ENCODE data around the gene NOS3. TPM values are rescaled to one million over a fixed set of nuclear protein-coding genes. Genes with fewer than 3 reads are reported as not detected.

The NOS3 gene
- total RNA-seq, 4 donors from 2014 or later, result 5.2 to 8.1 (median 6.3) TPM

DNA sequence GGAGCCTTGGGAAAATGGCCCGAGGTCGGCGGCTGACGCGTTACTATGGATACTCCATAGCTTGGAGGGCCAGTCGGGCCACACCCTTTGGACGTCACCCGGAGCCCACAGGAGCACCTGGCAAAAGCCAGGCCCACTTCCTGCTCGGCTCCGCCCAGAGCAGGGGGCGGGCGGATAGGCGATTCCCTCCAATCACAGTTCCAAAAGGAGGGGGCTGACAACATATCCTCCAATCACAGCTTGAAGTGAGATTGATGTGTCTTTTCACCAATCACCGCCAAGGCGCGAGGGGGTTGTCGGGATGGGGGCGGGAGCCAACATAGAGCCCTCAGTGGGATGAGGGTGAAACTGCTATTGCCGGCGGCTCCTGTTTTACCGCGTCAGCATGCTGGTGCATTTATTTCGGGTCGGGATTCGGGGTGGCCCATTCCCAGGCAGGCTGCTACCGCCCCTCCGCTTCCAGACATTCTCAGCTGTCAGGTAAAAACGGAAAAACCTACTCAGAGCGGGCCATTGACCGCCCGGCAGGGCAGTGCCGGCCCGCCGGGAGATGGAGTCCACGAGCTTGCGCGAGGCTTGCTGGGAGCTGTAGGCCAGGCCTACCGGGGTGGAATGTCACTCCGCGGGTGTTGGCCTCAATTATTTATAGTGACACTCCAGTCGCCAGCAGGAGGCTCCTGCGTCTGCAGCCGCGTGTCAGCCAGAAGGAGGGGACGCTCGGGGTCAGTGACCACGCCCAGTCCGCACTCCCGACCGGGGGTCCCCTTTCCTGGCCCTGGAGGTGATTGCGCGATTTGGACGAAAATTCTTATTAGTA lies 37.5 kb downstream of the NOS3 start, which contains the start of gene ABCB8:
ABCB8 (plus strand) TSS at position 320 of the 817 bp plus-strand sequence; CDS start at position 386, 66 bp downstream.
- Histone ChIP-seq H3K27me3 (no peaks in the 10 kb centered on the region), H3K9me3 (no peaks in the 10 kb centered on the region), H3K36me3 (peaks cover 0 to 2% of the 10 kb centered on the region in 2 donors), H3K27ac (peak within 1 kb of the TSS; percentile 17 to 85 (median 77)), H3K4me3 (replicated peaks in 1 of 3) (peak within 1 kb of the TSS in 2 of 3 donors; percentile 12 to 59), H3K4me1 (peaks cover 8 to 19% of the 10 kb centered on the region in 2 donors)
- DNase-seq, result peak; percentile 99
- WGBS, 2 donors, result 0% methylated on average over 30 to 48 of the region's 53 CpGs
- intact Hi-C loops (cut with DNase I), result no loop called here
- TF ChIP-seq CTCF (IDR thresholded peaks at IDR 0.05), result peak in 4 of 6 experiments; percentile 53 to 66 (median 60)
- peak; percentile 45 to 79 for TF ChIP-seq POLR2A (IDR thresholded peaks at IDR 0.05)

GRCh38 chr7:151028948-151029501 lies 38.2 kb downstream of the NOS3 start:
- Histone ChIP-seq H3K4me3 (replicated peaks in 1 of 3) (peak overlapping the region in 1 of 3 donors; percentile 59), H3K4me1 (peaks cover 8 to 19% of the 10 kb centered on the region in 2 donors), H3K36me3 (peaks cover 0 to 2% of the 10 kb centered on the region in 2 donors), H3K9me3 (no peaks in the 10 kb centered on the region), H3K27me3 (no peaks in the 10 kb centered on the region), H3K27ac (peak overlapping the region; percentile 7 to 85 (median 77))
- no peak for TF ChIP-seq POLR2A (IDR thresholded peaks at IDR 0.05)
- no peak for TF ChIP-seq CTCF (IDR thresholded peaks at IDR 0.05)
- WGBS, 2 donors, result 48 to 57% methylated on average over 17 of the region's 17 CpGs
- no peak for DNase-seq
- intact Hi-C loops (cut with DNase I), result no loop called here

DNA sequence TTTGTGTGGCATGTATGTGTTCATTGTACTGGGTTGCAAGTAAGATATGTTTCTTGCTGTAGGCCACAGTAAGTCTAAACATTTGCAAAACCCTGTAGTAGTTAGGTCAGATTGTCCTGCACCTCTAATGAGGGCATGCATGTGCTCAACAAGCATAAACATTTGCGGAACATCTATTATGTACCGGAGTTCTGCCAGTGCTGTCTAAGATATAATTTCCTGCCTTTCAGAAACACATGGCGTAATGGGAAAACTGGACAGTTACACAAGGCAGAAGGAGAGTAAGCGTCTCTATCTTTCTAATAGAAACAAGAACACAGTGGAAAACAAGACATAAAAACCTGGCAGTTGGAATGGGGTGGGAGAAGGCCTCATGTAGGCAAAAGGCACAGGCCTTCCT lies 40.2 kb downstream of the NOS3 start:
- H3K27ac ChIP-seq, result no peak overlapping the region
- peaks cover 18% of the 10 kb centered on the region in 2 donors for H3K36me3 ChIP-seq
- DNase-seq, result no peak
- no peak for TF ChIP-seq CTCF (IDR thresholded peaks at IDR 0.05)
- TF ChIP-seq POLR2A (IDR thresholded peaks at IDR 0.05), result no peak
- H3K4me1 ChIP-seq, result peaks cover 8 to 19% of the 10 kb centered on the region in 2 donors
- no peaks in the 10 kb centered on the region for H3K27me3 ChIP-seq
- no peaks in the 10 kb centered on the region for H3K9me3 ChIP-seq
- intact Hi-C loops (cut with DNase I), result loop anchor here (5.0 kb wide), 1 partner anchor 76 kb away; no protein-coding TSS in a partner anchor
- WGBS, 2 donors, result 90 to 100% methylated on average over 4 of the region's 4 CpGs
- no peak overlapping the region for H3K4me3 ChIP-seq (replicated peaks in 1 of 3)

DNA sequence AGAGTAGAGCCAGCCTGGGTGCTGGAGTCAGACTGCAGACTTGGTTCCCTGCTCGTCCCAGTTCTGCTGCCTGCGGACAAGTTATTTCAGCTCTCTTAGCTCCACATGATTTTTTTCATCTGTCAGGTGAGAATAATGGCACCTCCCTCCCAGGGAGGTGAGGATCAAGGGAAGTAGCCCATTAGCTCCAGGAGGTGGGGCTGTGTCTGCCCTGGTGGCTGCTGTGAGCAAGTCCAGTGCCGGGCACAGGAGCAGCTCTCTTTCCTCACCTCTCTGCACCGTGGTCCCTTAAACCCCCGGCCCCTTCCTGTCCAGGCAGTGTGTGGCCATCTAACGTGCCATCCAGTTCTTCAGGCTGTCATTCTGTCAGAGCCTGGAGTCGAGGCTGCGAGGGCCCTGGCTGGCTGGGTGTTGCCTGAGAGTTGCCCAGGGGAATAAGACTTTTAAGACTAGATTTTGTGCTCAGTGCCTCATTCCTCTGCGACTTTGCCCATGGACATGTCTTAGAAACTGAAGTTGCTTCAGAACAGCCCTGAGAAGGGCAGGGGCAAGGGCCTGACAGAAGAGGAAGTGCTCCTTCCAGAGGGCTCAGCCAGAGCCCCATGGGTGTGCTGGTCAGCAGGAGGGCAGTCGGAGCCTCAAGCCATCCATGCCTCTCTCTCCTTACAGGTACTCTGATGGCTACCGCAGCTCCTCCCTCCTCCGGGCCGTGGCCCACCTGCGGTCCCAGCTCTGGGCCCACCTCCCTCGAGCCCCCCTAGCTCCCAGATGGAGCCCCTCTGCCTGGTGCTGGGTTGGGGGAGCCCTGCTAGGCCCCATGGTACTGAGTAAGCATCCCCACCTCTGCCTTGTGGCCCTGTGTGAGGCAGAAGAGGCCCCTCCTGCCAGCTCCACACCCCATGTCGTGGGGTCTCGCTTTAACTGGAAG lies 42.4 kb downstream of the NOS3 start:
- WGBS, 2 donors, result 86% methylated on average over 13 to 16 of the region's 17 CpGs
- no peak overlapping the region for H3K27ac ChIP-seq

More for the DNA sequence above, 42.4 kb downstream of the NOS3 start:
- TF ChIP-seq CTCF (IDR thresholded peaks at IDR 0.05), result no peak
- no peak for TF ChIP-seq POLR2A (IDR thresholded peaks at IDR 0.05)
- Histone ChIP-seq H3K36me3 (peaks cover 28% of the 10 kb centered on the region in 2 donors), H3K4me1 (peaks cover 5 to 10% of the 10 kb centered on the region in 2 donors), H3K4me3 (replicated peaks in 1 of 3) (no peak overlapping the region), H3K27me3 (no peaks in the 10 kb centered on the region), H3K9me3 (no peaks in the 10 kb centered on the region)
- no peak for DNase-seq
- intact Hi-C loops (cut with DNase I), result loop anchor here (5.0 kb wide), 1 partner anchor 74 kb away; no protein-coding TSS in a partner anchor

Measured in thyroid gland (tissue), 4 donors.